ENCODE results near the gene GOT1.

GOT1 gene

DNA sequence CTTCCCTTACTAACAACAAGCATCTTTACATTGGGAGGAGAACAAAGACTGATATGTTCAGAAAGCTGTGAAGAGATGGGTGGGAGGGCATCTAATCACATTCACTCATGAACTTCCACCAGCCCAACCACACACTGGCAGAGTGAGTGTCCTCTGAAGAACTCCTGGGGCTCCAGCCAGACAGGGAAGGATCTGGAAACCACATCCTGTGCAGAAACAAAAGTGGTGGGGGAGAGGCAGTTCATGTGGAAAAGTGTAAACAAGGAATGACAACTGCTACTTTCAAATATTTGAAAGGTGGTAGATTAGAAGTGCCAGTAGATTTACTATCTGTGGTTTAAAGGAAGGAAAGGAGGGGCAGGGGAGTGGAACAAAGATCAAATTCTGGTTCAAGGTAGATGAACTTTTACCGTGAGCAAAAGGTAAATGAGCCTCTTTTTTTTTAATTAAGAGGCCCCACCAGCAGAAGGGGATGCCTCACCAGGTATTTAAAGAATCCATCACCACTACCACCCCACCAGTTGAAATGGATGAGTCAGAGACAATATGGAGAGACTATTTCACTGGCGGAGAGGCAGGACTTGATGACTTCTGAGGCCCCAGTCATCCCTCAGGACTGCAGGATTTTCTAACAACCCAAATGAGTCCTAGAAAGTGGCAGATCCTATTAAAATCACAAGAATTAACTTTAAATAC is 34.5 kb downstream of the GOT1 start:
- no peak for DNase-seq (ENCODE audit: low read depth in 3 of 3)

DNA sequence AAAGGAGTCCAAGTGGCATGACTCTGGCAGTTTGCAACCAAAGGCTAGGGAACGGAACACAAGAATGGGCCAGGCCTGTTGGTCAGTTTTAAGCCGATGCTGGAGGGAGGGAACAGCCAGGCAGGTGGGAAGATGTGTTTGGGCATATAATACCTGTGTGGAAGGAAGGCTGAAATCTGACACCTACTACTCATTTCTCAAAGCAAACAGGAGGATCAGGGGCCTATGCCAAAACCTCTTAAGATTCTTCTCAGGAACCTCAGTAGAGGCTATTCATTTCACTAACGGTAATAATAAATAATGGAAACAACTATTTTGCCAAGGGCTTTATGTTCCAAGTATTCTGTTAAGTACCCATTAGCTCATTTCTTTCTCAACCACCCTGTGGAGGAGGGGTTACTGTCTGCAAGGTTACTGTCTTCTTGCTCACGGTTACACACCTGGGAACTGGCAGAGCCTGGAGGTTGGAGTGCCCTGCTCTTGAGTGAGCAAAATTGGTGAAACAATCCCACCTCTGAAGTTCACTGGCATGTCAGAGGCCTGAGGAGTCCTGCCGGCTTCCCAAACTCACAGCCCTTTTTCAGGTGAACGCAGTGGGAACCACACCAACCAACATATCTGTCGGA is 35.5 kb downstream of the GOT1 start:
- DNase-seq (ENCODE audit: low read depth in 3 of 3) = no peak

DNA sequence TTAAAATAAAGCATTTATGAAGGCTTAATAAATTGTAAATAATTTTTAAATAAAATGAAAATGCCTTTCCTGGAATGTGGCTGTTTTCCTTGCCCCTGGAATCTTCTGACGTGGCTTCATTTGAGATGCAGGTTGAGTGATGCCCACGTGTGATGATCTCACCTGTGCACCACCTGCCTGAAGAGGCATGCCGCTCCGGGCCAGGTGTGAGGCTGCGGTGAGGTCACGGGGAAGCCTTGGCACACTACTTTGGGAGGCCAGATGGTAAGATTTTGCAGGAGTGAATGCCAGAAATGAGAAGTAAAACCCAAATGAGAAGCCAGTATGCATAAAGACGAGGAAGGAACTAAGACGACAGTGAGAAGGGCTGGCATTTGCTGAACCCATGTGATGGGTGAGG is 36.2 kb downstream of the GOT1 start:
- no peak for DNase-seq (ENCODE audit: low read depth in 3 of 3)

DNA sequence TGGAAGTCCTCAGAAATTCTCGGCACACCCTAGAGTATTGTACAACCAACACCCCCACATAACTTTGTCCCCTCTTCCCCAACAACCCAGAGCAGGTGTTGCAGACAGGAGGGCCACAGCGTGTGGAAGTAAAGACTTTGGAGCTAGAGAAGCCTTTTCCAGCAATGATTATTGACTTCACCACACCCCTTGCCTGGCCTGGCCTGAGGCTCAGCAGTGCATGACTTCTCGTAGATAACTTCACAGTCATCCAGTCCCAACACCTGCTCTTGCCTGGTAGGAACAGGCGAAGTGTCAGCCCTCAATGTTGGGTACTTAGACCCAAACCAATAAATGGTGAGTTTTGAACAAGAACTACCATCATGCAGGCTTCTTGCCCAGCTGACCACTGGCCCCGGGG is 36.7 kb downstream of the GOT1 start:
- DNase-seq (ENCODE audit: low read depth in 3 of 3) = no peak

DNA sequence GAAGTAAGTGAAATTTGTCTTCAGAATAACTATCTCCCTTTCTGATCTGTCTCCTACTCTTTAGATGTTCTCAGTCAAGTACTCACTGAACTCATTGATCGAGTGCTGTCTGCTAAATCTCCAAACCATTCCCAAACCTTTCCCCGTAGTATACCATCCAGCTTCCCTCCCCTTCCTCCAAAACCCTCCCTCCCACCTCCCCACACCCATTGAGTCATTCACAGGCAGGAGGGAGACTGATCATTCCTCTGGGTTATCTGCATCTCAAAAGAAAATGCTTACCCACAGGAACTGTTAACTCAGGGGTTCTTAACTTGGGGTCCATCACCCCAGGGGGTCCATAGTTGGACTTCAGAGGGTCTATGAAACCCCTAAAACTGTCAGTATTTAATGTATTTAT is 37.4 kb downstream of the GOT1 start:
- DNase-seq (ENCODE audit: low read depth in 3 of 3) = no peak

DNA sequence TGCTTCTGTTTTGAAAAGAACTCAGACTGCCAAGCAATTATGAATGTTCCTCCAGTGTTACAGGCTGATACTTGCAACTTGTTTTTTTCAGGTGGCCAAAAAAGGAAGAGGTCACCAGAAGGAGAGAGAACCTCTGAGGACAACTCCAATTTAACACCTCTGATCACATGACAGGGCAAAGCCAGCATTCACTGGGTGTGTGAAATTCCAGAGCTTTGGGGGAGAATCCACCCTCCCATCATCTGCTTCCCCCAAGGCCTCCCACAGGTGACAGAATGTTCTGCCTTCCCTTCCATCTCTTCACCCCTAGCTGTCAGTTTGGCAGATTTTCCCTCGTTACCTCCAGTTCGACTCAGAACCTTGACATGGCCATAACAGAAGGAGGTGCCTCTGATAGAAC is 39.1 kb downstream of the GOT1 start:
- no peak for DNase-seq (ENCODE audit: low read depth in 3 of 3)

DNA sequence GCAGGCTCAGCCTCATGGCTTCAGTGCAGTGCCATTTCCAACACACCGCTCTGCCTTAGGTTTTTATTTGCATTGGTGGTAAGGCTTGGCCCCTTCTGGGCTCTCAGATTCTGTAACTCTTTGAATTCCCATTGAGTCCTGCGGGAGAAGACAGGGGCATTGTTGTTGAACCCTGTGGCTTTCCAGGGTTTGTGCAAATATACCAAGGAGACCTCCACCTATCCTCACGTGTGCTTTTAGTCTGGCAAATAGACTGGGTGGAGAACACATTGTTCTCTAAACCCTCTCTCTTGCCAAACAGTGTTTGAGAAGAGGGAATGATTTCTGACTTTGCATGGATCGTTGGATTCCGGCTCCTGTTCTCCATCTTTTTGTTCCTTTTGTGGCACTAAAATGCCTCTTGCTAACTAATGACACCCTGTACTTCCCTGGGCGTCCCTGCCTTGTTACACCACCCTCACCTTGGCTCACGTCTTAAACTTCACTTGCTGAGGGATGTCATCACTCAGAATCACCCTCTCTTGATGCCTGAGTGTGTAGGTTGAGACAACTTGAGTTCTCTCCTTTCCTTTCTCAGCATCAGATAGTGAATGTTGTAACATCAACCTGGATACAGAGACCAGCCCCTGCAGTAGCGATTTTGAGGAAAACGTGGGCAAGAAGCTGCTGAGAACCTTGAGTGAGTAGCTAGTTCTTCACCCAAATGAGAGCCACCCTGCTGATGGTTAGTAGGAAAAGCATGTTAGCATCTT is 40.5 kb downstream of the GOT1 start:
- no peak for DNase-seq (ENCODE audit: low read depth in 3 of 3)

DNA sequence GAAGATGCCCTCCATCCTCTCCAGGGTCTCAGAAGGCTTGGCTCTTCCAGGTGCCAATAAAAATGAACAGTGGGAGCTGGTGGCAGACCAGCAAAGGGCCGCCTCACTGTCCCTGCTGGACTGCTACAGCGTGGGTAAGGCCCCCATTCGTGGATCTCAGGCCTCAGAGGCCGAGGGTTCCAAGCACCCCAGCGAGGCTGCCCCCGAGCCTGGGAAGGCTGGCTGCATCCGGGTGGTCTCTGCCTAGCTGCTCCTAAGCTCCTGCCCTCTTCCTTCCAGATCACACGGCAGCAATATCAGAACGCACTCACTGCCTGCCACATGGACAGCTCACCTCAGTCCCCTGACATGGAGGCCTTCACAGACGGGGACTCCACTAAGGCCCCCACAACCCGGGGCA is 42.9 kb downstream of the GOT1 start:
- DNase-seq (ENCODE audit: low read depth in 3 of 3) = no peak

DNA sequence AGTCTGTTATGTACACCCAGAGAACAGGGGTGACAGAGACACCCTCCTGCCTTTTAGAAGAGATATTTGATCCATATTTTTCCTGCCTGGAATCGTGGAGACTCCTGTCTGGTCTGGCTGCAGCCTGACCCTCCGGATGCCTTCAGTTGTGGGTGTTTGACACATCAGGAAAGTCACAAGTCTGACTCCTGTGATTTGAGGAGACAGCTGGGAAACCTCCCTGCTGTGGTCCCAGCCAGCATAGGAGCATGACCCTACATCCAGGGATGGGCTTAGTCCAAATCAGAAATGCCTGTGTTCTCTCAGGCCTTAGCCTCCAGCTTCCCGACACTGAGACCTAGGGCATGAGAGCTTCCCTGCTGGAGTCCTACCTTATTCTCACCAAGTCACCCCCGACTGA is 43.4 kb downstream of the GOT1 start:
- DNase-seq (ENCODE audit: low read depth in 3 of 3) = no peak

DNA sequence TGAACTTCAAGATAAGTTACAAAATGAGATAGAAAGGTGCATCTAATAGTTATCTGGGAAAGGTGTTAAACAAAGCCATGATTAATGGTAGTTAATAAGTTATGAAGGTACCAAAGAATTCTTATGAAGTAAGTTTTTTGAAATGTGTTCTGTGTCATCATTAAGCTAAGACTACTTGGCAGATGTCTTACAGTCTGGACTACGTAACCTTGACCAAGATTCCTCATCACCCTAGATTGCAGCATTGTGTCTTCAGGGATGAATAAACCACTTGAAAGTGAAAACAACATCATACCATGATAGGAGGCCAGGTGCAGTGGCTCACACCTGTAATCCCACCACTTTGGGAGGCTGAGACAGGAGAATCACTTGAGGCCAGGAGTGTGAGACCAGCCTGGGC is 48.2 kb downstream of the GOT1 start:
- DNase-seq (ENCODE audit: low read depth in 3 of 3) = no peak

DNA sequence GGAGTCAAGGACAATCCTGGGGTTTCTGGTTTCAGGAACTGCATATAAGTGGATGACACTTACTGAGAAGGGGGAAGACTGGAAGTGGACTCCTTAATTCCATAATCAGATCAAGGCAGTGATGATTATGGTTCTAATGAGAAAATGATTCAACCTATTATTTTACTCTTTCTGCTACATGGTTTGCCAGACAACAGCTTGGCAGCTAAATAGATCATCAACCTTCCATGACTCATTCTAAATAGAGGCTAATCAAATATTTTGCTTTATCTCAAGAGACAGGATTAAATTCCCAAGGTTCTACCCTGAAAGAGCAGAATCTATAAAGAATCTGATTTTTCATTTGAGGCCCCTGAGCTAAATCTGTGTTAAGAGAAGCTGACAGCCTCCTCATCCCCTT is 55.0 kb downstream of the GOT1 start:
- no peak for DNase-seq (ENCODE audit: low read depth in 3 of 3)

DNA sequence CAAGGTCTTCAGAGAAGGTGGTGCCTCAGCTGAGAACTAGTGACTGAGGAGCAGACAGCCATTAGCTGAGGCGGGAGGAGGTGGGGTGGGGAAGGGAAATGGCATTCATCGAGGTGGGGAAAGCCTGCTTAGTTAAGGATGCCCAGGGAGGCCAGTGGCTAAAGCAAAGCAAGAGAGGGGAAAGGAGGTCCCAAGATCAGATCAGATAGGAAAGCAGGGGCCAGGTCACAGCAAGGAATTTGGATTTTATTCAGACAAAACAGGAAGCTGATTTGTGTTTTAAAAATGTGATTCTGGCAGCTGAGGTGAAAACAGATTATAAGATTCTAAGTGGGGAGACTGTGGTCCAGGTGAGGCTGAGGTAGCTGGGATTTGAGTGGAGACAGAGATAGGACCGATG is 55.5 kb downstream of the GOT1 start:
- no peak for DNase-seq (ENCODE audit: low read depth in 3 of 3)

DNA sequence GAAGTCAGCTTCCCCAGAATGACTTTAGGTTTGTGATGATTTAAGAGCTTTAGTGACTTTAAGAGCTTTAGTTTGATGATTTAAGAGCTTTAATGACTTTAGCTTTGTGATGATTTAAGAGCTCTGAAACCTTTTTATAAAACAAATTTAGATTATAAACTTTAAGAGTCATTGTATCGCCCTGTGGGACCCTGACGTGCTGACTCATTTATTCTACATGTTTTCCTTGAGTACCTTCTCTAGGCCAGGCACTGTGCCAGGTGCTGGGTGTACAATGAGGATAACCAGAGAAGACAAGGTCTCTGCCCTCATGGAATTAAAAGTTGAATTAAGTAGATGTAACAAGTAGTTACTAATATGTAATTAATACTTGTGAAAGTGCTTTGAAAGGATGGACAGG is 55.9 kb downstream of the GOT1 start:
- no peak for DNase-seq (ENCODE audit: low read depth in 3 of 3)

DNA sequence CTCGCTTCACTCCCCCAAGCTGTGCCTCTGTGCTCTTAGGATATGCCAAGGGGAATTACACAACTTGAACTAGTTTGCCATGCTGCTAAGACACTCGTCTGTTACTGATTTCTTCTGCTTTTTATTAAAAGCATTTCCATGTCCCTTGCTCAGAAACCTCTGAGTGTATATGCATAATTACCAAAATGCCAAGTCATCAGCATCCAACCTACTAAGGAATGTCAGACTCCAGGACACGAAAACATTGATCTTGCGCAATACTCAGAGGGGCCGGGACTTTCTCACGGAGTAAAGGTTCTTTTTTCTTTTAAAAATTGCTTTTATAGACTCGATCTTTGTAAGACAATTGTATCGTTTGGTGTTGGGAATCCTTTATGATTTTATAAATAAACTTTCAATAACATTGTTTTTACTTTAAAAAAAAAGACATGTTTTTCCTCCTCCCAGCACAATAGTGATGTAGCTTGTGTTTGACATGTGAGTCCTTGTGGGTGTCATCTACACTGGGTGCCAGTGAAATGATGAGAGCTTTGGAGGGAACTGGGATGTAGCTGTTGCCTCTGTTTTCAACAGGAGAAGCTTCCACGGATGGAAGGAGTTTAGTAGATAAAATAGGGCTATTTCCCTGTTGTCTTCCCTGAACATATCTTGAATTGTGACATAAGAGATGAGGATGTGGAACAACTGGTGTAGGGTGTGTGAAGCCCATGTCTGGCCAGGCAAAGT is 57.7 kb downstream of the GOT1 start:
- no peak for DNase-seq (ENCODE audit: low read depth in 3 of 3)

DNA sequence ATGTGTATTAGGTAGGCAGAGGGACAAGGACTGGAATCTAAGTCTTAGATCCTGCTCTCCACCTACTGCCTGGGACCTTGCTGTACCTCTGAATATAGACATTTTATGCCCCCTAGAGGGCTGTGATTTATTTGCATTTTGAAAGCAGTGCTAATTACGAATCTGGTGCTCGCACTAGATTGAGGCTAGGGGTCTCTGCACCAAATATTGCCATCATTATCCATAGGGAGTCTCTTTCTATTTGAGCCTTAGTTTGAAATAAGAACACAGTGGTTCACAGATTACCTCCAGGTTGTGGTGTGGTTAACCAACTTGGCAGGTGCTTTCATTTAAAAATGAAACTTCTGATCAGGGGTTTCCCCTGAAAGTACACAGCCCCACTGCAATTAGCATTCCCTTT is 59.4 kb downstream of the GOT1 start:
- DNase-seq (ENCODE audit: low read depth in 3 of 3) = no peak

DNA sequence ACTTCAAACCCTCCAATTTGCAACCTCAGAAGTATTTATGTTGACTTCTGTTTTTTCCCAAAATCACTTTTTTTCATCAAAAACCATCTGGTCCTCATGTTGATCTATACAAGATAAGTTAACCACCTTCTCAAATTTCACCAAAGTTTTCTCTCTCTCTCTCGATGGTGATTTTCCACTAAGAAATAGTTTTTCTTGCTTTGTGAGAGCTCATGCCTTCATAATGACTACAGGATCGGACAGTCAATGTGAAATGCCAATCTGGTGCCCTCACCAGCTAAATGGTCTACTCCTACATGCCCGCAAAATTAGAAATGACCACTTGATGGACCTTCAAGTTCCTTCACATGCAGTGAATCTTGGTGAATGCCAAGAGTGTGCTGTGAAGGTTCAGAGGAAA is 60.9 kb downstream of the GOT1 start:
- no peak for DNase-seq (ENCODE audit: low read depth in 3 of 3)

DNA sequence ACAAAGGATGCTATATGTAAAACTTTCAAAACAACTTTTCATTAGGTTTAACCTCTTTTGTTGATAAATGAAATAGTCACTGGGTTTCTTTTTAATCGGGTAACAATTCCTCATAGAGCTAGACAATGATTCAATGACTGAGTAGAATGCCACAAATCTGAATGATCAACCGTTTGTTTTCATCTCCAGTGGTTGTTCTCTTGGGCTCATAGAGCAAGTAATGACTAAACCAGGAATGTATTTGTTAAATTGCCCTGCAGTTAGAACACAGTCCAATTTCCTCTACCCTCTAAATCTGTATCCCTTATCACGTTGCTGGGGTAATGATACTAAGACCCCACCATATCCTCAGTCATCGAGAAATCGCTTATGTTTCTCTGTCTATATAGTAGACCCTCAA is 61.3 kb downstream of the GOT1 start:
- no peak for DNase-seq (ENCODE audit: low read depth in 3 of 3)

DNA sequence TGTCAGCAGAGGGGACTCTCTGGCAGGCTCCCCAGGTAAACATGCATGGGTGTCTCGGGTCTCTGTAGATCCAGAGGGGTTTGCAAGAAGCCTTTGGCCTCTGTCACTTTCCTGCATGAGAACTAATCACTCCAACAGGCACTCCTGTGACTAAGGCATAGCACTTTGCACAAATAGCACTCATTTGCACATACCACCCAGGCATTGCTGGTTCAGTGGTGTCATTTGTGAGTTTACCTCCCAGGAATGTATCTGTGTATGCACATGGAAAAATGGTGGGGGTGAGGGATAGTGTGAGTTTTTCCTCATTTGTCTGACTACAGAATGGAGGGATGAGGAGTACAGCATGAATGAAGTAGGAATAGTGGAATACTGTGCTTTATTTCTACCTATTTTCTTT is 61.8 kb downstream of the GOT1 start:
- no peak for DNase-seq (ENCODE audit: low read depth in 3 of 3)

DNA sequence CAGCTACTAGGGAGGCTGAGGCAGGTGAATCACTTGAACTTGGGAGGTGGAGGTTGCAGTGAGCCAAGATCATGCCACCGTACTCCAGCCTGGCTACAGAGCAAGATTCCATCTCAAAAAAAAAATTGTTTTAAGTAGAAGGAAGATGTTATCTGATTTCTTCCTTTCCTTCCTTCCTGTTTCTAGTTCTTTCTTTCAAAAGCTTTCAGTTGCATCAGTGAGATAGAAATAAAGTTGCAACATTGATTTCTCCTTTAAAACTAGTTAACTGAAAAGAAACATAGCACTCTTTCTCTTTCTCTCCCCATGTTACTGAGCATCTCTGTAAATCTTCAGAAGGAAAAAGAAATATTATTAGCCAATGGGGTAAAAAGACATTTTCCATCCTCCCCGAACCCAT is 63.8 kb downstream of the GOT1 start:
- no peak for DNase-seq (ENCODE audit: low read depth in 3 of 3)

DNA sequence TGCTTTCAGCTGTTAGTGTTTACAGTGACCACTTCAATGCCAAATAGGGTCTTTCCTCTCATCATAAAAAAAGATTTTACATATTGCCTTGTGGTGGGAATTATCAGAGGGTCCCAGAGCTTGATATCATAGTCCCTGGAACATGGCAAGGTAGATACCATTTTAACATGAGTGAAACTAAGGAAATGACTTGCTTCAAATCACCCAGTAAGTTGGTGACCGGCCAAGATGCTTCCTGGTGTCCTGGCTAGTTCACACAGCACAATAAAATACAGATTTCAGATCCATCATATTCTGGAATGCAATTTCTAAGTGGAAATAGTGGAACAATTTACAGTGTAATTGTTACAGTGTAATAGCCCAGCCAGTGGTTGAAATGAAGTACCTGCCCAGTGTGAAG is 64.7 kb downstream of the GOT1 start:
- no peak for DNase-seq (ENCODE audit: low read depth in 3 of 3)

DNA sequence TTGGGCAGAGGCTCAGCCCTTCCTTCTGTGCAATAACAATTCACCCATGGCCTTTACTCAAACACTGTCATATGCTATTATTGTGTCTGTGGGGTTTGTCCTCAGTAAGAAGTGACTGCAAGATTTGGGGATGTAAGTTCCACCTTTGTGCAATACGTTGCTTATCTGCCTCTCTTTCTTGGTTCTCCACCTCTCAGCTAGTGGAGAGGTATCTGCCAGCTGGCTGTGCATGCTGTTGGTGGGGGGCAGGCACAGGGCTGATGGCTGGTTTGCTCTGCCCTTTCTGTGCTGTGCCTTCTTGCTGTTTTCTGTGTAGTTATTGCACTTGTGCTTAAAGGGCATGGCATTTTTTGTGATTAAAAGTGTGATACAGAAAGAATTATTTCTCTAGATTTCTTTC is 65.1 kb downstream of the GOT1 start:
- DNase-seq (ENCODE audit: low read depth in 3 of 3) = no peak

DNA sequence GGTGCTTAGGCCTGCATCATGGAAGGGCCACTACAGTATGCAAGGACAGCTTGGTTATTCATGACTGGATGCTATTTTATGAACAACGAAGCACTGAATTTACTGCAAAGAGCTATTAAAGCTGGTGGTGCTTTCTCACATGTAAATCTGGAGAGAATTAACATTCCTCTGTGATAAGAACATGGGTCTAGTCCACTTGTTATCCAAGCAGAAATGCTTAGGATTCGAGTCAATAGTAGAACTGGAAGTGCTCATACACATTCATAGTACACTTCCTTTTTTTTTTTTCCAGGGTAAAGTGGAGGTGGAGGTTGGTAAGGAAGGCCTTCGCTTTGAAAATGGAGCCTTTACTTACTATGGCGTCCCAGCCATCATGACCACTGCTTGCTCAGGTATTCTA is 66.3 kb downstream of the GOT1 start:
- DNase-seq (ENCODE audit: low read depth in 3 of 3) = no peak

DNA sequence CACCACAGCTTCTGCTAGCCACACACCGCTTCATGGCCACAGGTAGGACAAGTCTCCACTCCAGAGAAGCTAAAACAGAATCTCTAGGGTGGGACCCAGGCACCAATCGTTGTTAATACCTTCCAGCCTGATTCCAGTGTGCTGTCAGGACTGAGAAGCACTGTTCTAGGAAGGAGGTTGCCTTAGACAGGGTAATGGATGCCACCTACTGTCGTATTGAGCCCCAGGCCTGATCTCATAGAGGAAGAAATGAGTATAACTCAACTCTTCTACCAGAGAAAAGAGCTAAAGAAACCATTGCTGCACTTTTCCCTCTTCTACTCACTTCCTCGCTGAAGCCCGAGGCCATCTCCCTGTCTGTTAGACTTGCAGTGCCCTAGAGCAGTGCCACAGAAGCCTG is 69.5 kb downstream of the GOT1 start:
- DNase-seq (ENCODE audit: low read depth in 3 of 3) = no peak
